GM19351 (cell line): ENCODE results near the gene KRT85.

Experiments used
- ATAC-seq: cut with Tn5 transposase; IDR thresholded peaks from one replicate; pipeline ENCODE4 v1.9.1; 2021; ENCODE audit warnings: mild to moderate bottlenecking, moderate library complexity; ENCODE audit not compliant: unreplicated experiment

Gene KRT85

DNA sequence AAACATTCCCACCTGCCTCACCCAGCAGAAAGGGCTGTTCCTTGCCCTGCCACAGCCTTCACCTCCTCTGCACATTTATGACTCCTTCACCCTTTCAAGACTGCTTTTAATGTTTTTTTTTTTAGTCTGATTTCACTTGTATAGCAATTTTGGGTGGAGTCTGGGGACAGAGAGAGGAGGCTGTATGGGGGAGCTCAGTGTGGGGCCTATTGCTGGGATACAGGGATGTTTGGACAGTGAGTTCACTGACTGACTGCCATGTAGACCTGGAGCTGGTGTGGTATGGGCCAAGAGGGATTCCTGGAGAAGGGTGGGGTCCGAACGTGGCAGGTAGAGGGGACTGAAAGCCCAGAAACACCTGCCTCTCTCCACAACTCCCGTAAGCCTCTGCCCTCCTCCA, 1.9 kb upstream of the KRT85 start:
- ATAC-seq: no peak

- ATAC-seq: no peak
Measured at GRCh38 chr12:52368508-52368907, 1.2 kb upstream of the KRT85 start.

- ATAC-seq: no peak
Measured at GRCh38 chr12:52367876-52368275, 595 bp upstream of the KRT85 start.

DNA sequence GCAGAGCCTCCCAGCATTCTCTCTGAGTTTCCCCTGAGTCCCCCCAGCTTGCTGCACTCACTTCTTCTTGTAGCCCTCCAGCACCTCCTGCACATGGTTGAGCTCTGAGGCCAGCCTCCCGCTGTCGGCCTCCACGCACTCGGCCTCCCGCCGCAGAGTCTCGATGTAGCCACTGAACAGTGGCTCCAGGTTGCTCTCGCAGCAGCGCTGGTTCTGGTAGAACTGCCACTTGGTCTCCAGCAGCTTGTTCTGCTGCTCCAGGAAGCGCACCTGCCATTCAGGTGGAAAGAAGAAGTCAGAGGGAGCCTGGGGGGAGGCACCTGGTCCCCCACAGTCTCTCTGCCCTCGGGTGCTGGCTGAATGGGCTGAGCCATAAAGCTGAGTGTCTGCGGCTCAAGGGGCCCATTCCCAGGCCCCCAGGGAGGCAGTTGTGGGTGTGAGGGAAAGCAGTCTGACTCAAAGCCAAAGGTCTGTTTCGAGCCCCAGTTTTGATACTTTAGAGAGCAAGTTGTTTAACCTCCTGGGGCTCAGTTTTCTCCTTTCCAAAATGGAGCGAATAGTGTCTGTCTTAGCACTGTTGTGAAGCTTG, 2.3 kb downstream of the KRT85 start:
- ATAC-seq: no peak

DNA sequence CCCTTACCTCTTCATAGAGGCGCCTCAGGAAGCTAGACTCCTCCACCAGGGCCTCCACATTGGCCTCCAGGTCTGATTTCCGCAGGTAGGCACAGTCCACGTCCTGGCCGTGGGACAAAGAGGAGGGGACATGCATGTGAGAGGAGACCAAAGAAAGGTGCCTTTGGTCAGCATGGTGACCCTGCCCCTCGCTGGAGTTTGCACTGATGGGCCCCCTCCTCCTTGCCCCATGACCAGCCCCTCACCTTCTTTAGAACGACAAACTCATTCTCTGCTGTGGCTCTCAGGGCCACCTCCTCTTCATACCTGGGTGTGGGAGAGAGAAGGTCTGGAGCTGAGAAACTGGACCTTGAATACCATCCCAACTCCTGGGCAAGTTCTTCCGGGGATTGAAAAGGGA, 3.2 kb downstream of the KRT85 start:
- no peak for ATAC-seq

GRCh38 chr12:52363111-52363679, 4.1 kb downstream of the KRT85 start:
- ATAC-seq: no peak

DNA sequence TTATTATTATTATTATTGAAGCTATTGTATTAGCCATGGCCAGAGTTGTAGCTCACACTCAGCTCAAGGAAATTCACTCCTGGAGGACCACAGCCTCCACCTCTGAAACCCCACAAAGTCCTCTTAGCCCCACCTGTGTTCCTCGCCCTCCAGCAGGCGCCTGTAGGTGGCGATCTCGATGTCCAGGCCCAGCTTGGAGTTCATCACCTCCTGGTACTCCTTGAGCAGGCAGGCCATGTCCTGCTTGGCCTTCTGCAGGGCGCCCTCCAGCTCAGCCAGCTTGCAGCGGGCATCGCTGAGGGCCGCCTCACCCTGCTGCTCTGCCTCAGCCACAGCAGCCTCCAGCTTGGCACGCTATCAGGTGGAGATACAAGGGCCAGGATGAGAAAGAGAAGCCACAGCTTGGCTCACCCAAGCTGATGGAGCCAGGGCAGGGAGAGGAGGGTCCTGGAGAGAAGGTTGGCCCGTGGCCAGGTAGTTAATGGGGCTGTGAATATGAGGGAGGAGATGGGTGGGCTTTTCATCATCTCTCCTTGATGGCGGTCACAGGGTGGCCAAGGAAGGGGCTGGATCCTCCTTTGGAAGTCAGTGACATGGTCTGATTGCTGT, 5.1 kb downstream of the KRT85 start:
- ATAC-seq: no peak

DNA sequence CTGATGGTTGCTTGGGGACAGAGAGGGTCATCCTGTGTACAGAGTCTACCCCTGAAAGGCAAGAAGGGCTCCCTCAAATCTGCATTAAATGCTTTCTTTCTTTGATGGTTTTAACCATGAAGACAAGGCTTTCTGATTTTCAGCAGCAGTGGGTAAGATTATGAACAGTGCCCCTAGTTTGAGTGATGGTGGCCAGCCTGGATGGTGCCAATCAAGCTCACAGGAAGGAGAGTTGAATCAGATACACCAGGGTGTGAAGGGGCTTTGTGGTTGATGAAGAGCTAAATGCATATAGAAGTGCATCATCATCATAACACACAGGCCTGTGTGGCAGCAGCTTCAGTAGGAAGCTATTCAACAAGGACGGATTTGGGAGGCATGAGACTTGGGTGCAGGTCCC, 5.7 kb downstream of the KRT85 start:
- no peak for ATAC-seq

GRCh38 chr12:52360663-52361271, 6.5 kb downstream of the KRT85 start:
- no peak for ATAC-seq

DNA sequence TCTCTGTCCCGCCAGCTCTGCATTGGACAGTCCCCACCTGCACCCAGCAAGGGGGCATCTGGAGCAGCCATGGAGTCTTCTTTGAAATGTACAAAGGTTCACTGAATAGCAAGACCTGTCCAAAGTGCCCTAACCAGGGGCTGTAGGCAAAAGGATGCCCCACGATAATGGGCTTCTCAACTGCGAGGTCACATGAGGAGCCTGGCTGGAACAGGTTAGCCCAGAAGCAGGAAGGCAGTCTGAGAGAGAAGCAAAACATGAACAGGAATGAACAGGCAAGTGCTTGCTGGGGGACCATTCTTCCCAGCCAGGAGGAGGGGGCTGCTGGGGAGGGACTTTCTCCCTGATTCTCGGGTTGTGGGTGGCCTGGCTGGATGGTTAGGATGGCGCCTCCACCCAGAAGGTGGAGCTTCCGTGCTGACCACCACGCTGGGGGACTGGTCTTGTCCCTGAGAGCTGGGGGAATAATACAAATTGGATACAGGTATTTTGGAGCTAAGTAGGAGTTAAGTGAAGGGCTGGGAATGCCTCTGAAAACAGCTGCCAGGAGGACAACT, 7.1 kb downstream of the KRT85 start:
- ATAC-seq: no peak

DNA sequence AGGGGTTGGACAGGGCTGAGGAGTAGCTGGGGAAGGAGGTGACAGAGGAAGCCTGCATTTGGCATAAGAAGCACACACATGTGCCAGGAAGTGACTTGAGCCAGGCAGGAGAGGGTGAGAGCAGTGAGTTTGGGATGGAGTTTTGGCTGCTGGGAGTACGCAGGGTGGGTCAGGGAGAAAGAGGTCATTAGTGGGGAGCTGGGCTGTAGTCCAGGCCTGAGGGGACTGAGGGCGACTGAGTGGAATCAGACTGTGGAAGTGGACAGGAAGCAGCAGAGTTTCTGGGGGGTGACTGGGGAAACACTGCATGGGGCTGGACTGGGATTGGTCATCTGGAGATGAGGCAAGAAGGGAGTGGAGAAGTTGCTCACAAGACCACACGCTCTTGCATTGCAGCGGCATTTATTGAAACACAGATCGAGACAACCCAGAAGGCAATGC, 7.6 kb downstream of the KRT85 start:
- ATAC-seq: no peak

- ATAC-seq: peak; percentile 98
Measured at GRCh38 chr12:52358575-52359350, 8.5 kb downstream of the KRT85 start.

DNA sequence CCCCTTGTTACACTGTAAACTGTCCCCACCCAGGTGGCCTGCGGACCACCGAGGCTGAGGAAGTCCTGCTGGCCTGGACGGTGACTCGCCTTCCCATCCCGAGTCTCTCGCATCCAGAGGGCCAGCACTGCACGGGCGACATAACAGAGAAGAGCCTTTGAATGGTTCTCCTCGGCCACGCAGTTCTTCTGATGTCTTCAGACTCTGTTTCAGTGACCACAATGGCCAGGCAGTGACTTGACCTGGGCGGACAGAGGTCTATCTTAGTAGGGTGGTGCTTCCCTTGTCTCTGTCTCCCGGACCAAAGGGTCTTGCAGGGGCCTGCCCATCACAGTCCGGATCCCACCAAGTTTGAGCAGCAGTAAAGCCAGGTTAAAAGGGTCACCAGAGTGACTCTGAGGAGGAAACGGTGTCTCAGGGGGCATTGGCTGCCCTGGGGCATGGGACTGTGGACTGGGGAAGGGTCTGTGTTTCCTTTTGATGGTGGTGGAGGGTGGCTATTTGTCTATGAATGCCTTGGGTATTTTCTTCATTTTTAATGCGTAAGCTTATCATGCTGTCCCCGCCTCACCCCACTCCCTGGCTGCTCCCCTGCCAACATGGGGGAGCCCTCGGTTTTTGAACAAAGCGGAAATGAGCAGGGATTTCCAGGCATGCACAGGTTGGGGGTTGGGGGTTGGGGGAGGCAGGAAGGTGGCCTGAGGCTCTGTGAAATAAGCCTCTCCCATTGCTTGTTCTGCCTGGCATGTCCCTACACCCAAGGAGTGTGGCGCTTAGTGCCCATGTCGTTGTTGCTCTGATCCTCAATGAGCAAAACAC, 10.3 kb downstream of the KRT85 start:
- no peak for ATAC-seq

GRCh38 chr12:52356031-52356761, 11.1 kb downstream of the KRT85 start:
- no peak for ATAC-seq

GRCh38 chr12:52355176-52355575, 12.1 kb downstream of the KRT85 start:
- no peak for ATAC-seq

- no peak for ATAC-seq
Measured at GRCh38 chr12:52354200-52354599, 13.1 kb downstream of the KRT85 start.

DNA sequence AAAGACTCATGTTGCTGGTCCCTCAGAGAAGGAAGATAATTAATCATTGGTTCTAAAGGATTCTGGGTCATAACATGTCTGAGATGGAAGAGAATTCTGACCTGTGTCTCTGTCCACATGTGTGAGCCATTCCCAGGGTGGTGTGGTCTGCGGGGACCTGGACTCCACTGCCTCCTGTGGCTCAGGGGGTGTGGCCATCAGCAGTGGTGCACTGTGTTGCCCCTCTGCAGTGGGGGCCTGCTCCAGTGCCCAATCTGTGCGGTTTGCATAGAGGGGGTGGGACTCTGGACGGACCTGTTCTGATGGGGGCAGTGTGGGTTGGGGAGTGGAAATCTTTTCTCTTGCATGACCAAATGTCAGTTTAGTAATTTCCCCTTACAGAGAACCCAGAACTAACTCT, 13.5 kb downstream of the KRT85 start:
- no peak for ATAC-seq

GRCh38 chr12:52352951-52353350, 14.3 kb downstream of the KRT85 start:
- ATAC-seq: no peak

GRCh38 chr12:52351196-52352059, 15.9 kb downstream of the KRT85 start:
- ATAC-seq: no peak
